Neural crest cell (in vitro differentiated cells): Measurements from ENCODE around the gene SMC2. TPM values are rescaled to one million over a fixed set of nuclear protein-coding genes. Genes with fewer than 3 reads are reported as not detected.

Experiments used
- DNase-seq: peaks from one replicate; pipeline ENCODE4 v3.0.0; 2021; ENCODE audit warnings: low read depth, mixed read lengths, low spot score
- H3K27ac Mint-ChIP-seq: one replicate; pipeline ENCODE4 v1.8.0; 2021; ENCODE audit warnings: mild to moderate bottlenecking, mixed read lengths; ENCODE audit not compliant: unreplicated experiment
- H3K27me3 Mint-ChIP-seq: 2 replicates; pipeline ENCODE4 v1.8.0; 2021; ENCODE audit warnings: low read depth, mild to moderate bottlenecking, mixed read lengths
- H3K36me3 Mint-ChIP-seq: 2 replicates; pipeline ENCODE4 v1.8.0; 2021; ENCODE audit warnings: low read depth, mild to moderate bottlenecking, mixed read lengths
- H3K4me1 Mint-ChIP-seq: 2 replicates; pipeline ENCODE4 v1.8.0; 2021; ENCODE audit warnings: mixed read lengths
- H3K4me3 Mint-ChIP-seq: one replicate; pipeline ENCODE4 v1.8.0; 2021; ENCODE audit warnings: mild to moderate bottlenecking, mixed read lengths
- H3K9me3 Mint-ChIP-seq: 2 replicates; pipeline ENCODE4 v1.8.0; 2021; ENCODE audit warnings: mixed read lengths
- CTCF ChIP-seq: fragments of 200-600 bp; sonication (generic); conservative IDR thresholded peaks from 2 replicates; pipeline ENCODE4 v1.5.0; 2021; ENCODE audit warnings: antibody characterized with exemption, mild to moderate bottlenecking
- long read RNA-seq: library from polyadenylated mRNA; unstranded; transcript quantifications from one replicate; pipeline ENCODE4 v2.0.0, GENCODE V29; 2020
- total RNA-seq: library from RNA; stranded (reverse); gene quantifications from 2 replicates; pipeline ENCODE4 v1.2.1, GENCODE V29; 2021

SMC2 gene
- 45.4 and 50.0 TPM in 2 replicates for total RNA-seq
- long read RNA-seq, partial matches to known transcripts, result 45 of 78 reads
- long read RNA-seq, other reads (novel, unspliced or antisense), result 33 of 78 reads

GRCh38 chr9:104093647-104094533 is at the start of gene SMC2:
SMC2 (plus strand) TSS chr9:104094309; CDS start chr9:104095385, 1,076 bp downstream.
- DNase-seq, result peak; percentile 88
- no peak for TF ChIP-seq CTCF
- no peaks in the 10 kb centered on the region for H3K27me3 Mint-ChIP-seq
- peak within 1 kb of the TSS; percentile 100 for H3K27ac Mint-ChIP-seq
- H3K4me3 Mint-ChIP-seq, result peak within 1 kb of the TSS; percentile 100
- no peaks in the 10 kb centered on the region for H3K36me3 Mint-ChIP-seq
- no peaks in the 10 kb centered on the region for H3K9me3 Mint-ChIP-seq
- peaks cover 35% of the 10 kb centered on the region for H3K4me1 Mint-ChIP-seq

GRCh38 chr9:104068546-104068945 is 25.6 kb upstream of the SMC2 start:
- Mint-ChIP-seq H3K9me3 (no peaks in the 10 kb centered on the region), H3K4me1 (no peaks in the 10 kb centered on the region), H3K27ac (no peak overlapping the region), H3K36me3 (no peaks in the 10 kb centered on the region), H3K27me3 (no peaks in the 10 kb centered on the region), H3K4me3 (no peak overlapping the region)
- TF ChIP-seq CTCF, result no peak
- no peak for DNase-seq

- Mint-ChIP-seq H3K36me3 (no peaks in the 10 kb centered on the region), H3K27ac (no peak overlapping the region), H3K4me3 (no peak overlapping the region), H3K4me1 (no peaks in the 10 kb centered on the region), H3K27me3 (no peaks in the 10 kb centered on the region), H3K9me3 (no peaks in the 10 kb centered on the region)
- TF ChIP-seq CTCF, result no peak
- DNase-seq, result no peak
These were observed 24.8 kb upstream of the SMC2 start for GRCh38 chr9:104069288-104069687.

GRCh38 chr9:104071589-104071988 is 22.5 kb upstream of the SMC2 start:
- DNase-seq, result no peak
- H3K4me3 Mint-ChIP-seq, result no peak overlapping the region
- no peaks in the 10 kb centered on the region for H3K27me3 Mint-ChIP-seq
- no peak for TF ChIP-seq CTCF
- H3K9me3 Mint-ChIP-seq, result no peaks in the 10 kb centered on the region
- no peaks in the 10 kb centered on the region for H3K36me3 Mint-ChIP-seq
- H3K27ac Mint-ChIP-seq, result no peak overlapping the region
- no peaks in the 10 kb centered on the region for H3K4me1 Mint-ChIP-seq

- no peak for DNase-seq
- H3K36me3 Mint-ChIP-seq, result no peaks in the 10 kb centered on the region
- no peaks in the 10 kb centered on the region for H3K4me1 Mint-ChIP-seq
- H3K9me3 Mint-ChIP-seq, result peaks cover 2% of the 10 kb centered on the region
- TF ChIP-seq CTCF, result no peak
- no peak overlapping the region for H3K27ac Mint-ChIP-seq
- no peaks in the 10 kb centered on the region for H3K27me3 Mint-ChIP-seq
- H3K4me3 Mint-ChIP-seq, result no peak overlapping the region
These were observed 20.9 kb upstream of the SMC2 start for GRCh38 chr9:104073098-104073769.
